Skeletal muscle tissue (tissue), 4 donors: Measurements from ENCODE around the gene ENKD1. TPM values are rescaled to one million over a fixed set of nuclear protein-coding genes. Genes with fewer than 3 reads are reported as not detected.

Source experiments
- H3K27ac ChIP-seq: one replicate; pipeline ENCODE4 v1.7.0; 2013; ENCODE audit warnings: mild to moderate bottlenecking, low read depth, low read length, inconsistent platforms
- H3K27me3 ChIP-seq, 3 donors: one replicate each; pipeline ENCODE4 v1.7.0; 2013; ENCODE audit warnings: low read length in 3 of 3; ENCODE audit not compliant: control insufficient read depth in 3 of 3, insufficient read depth in 3 of 3
- H3K36me3 ChIP-seq, 3 donors: one replicate each; pipeline ENCODE4 v1.7.0; 2013; ENCODE audit warnings: low read length in 3 of 3; ENCODE audit not compliant: control insufficient read depth in 3 of 3, insufficient read depth in 3 of 3
- H3K4me1 ChIP-seq, 3 donors: one replicate each; pipeline ENCODE4 v1.7.0; 2013; ENCODE audit warnings: low read length in 3 of 3, mild to moderate bottlenecking in 3 of 3; ENCODE audit not compliant: control insufficient read depth in 3 of 3, insufficient read depth in 3 of 3
- H3K4me3 ChIP-seq, 3 donors: one replicate each; pipeline ENCODE4 v1.7.0; 2013; ENCODE audit warnings: low read length in 3 of 3
- H3K9ac ChIP-seq, 3 donors: one replicate each; pipeline ENCODE4 v1.7.0; 2013; ENCODE audit warnings: low read length in 3 of 3, mild to moderate bottlenecking in 3 of 3, moderate library complexity in 2 of 3, low read depth in 1 of 3
- H3K9me3 ChIP-seq, 3 donors: one replicate each; pipeline ENCODE4 v1.7.0; 2013; ENCODE audit warnings: low read length in 3 of 3; ENCODE audit not compliant: control insufficient read depth in 3 of 3
- total RNA-seq: library from RNA; depleted of rRNA; stranded (reverse); fragments of >200 nt; gene quantifications from one replicate; pipeline ENCODE4 v1.2.3, GENCODE V29; 2014
- donor health status: Osteomylitis.

The ENKD1 gene
- total RNA-seq, 1 donor from 2014 or later, result 5.2 TPM

- Histone ChIP-seq H3K4me3 (no peak overlapping the region), H3K9me3 (no peaks in the 10 kb centered on the region), H3K9ac (no peak overlapping the region), H3K27ac (no peak overlapping the region), H3K4me1 (peaks cover under 1 to 3% (median under 1%) of the 10 kb centered on the region in 3 donors), H3K27me3 (no peaks in the 10 kb centered on the region), H3K36me3 (peaks cover 4 to 9% (median 6%) of the 10 kb centered on the region in 3 donors)
Measured at GRCh38 chr16:67679935-67680897, 13.7 kb upstream of the ENKD1 start.

- Histone ChIP-seq H3K4me1 (peaks cover 9 to 15% (median 14%) of the 10 kb centered on the region in 3 donors), H3K36me3 (peaks cover 0 to 5% (median 4%) of the 10 kb centered on the region in 3 donors), H3K27ac (no peak overlapping the region), H3K9me3 (no peaks in the 10 kb centered on the region), H3K9ac (no peak overlapping the region), H3K27me3 (no peaks in the 10 kb centered on the region), H3K4me3 (no peak overlapping the region)
Measured at GRCh38 chr16:67678354-67679023, 11.9 kb upstream of the ENKD1 start.

- Histone ChIP-seq H3K36me3 (peaks cover 0 to 5% (median 3%) of the 10 kb centered on the region in 3 donors), H3K9me3 (no peaks in the 10 kb centered on the region), H3K4me1 (peaks cover 15 to 22% (median 22%) of the 10 kb centered on the region in 3 donors), H3K27ac (no peak overlapping the region), H3K9ac (no peak overlapping the region), H3K27me3 (no peaks in the 10 kb centered on the region), H3K4me3 (no peak overlapping the region)
Measured at GRCh38 chr16:67677712-67678111, 11.2 kb upstream of the ENKD1 start.

GRCh38 chr16:67676939-67677338, 10.4 kb upstream of the ENKD1 start:
- H3K4me3 ChIP-seq, result no peak overlapping the region
- no peaks in the 10 kb centered on the region for H3K9me3 ChIP-seq
- no peak overlapping the region for H3K9ac ChIP-seq
- no peaks in the 10 kb centered on the region for H3K27me3 ChIP-seq
- no peak overlapping the region for H3K27ac ChIP-seq
- H3K36me3 ChIP-seq, result peaks cover 0 to 5% (median 3%) of the 10 kb centered on the region in 3 donors
- H3K4me1 ChIP-seq, result peaks cover 15 to 27% (median 22%) of the 10 kb centered on the region in 3 donors

- Histone ChIP-seq H3K9ac (no peak overlapping the region), H3K9me3 (no peaks in the 10 kb centered on the region), H3K4me3 (no peak overlapping the region), H3K36me3 (peaks cover 0 to 5% (median 3%) of the 10 kb centered on the region in 3 donors), H3K4me1 (peaks cover 15 to 27% (median 22%) of the 10 kb centered on the region in 3 donors), H3K27me3 (no peaks in the 10 kb centered on the region), H3K27ac (no peak overlapping the region)
Measured at GRCh38 chr16:67676516-67676915, 10.0 kb upstream of the ENKD1 start.

- peaks cover 15 to 27% (median 22%) of the 10 kb centered on the region in 3 donors for H3K4me1 ChIP-seq
- H3K27ac ChIP-seq, result no peak overlapping the region
- no peaks in the 10 kb centered on the region for H3K27me3 ChIP-seq
- H3K4me3 ChIP-seq, result no peak overlapping the region
- no peaks in the 10 kb centered on the region for H3K9me3 ChIP-seq
- peaks cover 0 to 5% (median 3%) of the 10 kb centered on the region in 3 donors for H3K36me3 ChIP-seq
- H3K9ac ChIP-seq, result no peak overlapping the region
Measured at GRCh38 chr16:67675999-67676398, 9.4 kb upstream of the ENKD1 start.

- peaks cover 0 to 5% (median 3%) of the 10 kb centered on the region in 3 donors for H3K36me3 ChIP-seq
- H3K9me3 ChIP-seq, result no peaks in the 10 kb centered on the region
- peaks cover 15 to 27% (median 22%) of the 10 kb centered on the region in 3 donors for H3K4me1 ChIP-seq
- no peak overlapping the region for H3K9ac ChIP-seq
- no peak overlapping the region for H3K27ac ChIP-seq
- no peak overlapping the region for H3K4me3 ChIP-seq
- H3K27me3 ChIP-seq, result no peaks in the 10 kb centered on the region
Measured at GRCh38 chr16:67675579-67675935, 9.0 kb upstream of the ENKD1 start.

- no peak overlapping the region for H3K4me3 ChIP-seq
- no peaks in the 10 kb centered on the region for H3K9me3 ChIP-seq
- H3K9ac ChIP-seq, result peak overlapping the region in 1 of 3 donors; percentile 8
- H3K27me3 ChIP-seq, result no peaks in the 10 kb centered on the region
- H3K36me3 ChIP-seq, result peaks cover 0 to 5% (median 3%) of the 10 kb centered on the region in 3 donors
- peaks cover 15 to 27% (median 22%) of the 10 kb centered on the region in 3 donors for H3K4me1 ChIP-seq
- H3K27ac ChIP-seq, result peak overlapping the region; percentile 48
Measured at GRCh38 chr16:67674851-67675578, 8.5 kb upstream of the ENKD1 start.

- Histone ChIP-seq H3K9me3 (no peaks in the 10 kb centered on the region), H3K4me3 (no peak overlapping the region), H3K9ac (peak overlapping the region in 1 of 3 donors; percentile 19), H3K27me3 (no peaks in the 10 kb centered on the region), H3K27ac (peak overlapping the region; percentile 78), H3K4me1 (peaks cover 15 to 27% (median 22%) of the 10 kb centered on the region in 3 donors), H3K36me3 (peaks cover 0 to 5% (median 3%) of the 10 kb centered on the region in 3 donors)
Measured at GRCh38 chr16:67673712-67674580, 7.4 kb upstream of the ENKD1 start.
